Fibroblast of lung (primary cell): Measurements from ENCODE around the gene CNMD. TPM values are rescaled to one million over a fixed set of nuclear protein-coding genes. Genes with fewer than 3 reads are reported as not detected.
"Not testable (repeated sequence)": the region's sequence is repeated elsewhere in the genome, so short reads cannot be mapped to it uniquely, and the experiment has no call there.

Experiments used
- DNase-seq, 2 donors: peaks; one replicate each; pipeline versions ENCODE4 v3.0.0 to v3.0.0-alpha.2; 2010; ENCODE audit warnings: low read depth in 2 of 2
- H2AFZ ChIP-seq: 2 replicates; pipeline ENCODE4 v1.5.1; 2012; ENCODE audit warnings: low read length, control low read depth, inconsistent platforms
- H3K27ac ChIP-seq: 2 replicates; pipeline ENCODE4 v1.5.1; 2011; ENCODE audit warnings: low read length, control low read depth; ENCODE audit not compliant: insufficient read depth
- H3K27me3 ChIP-seq: 2 replicates; pipeline ENCODE4 v1.5.1; 2011; ENCODE audit warnings: mild to moderate bottlenecking, low read length; ENCODE audit not compliant: control insufficient read depth, insufficient read depth
- H3K36me3 ChIP-seq: 2 replicates; pipeline ENCODE4 v1.5.1; 2011; ENCODE audit warnings: low read length; ENCODE audit not compliant: control insufficient read depth, insufficient read depth
- H3K4me1 ChIP-seq: 2 replicates; pipeline ENCODE4 v1.5.1; 2011; ENCODE audit warnings: low read length; ENCODE audit not compliant: control insufficient read depth, insufficient read depth; ENCODE audit errors: extremely low read depth
- H3K4me2 ChIP-seq: 2 replicates; pipeline ENCODE4 v1.5.1; 2011; ENCODE audit warnings: low read length, control low read depth; ENCODE audit not compliant: insufficient read depth; ENCODE audit errors: extremely low read depth
- H3K4me3 ChIP-seq, 4 experiments: fragments of 200-600 bp in 1 of 4; sonication (generic) in 1 of 4; replicated peaks in 1 of 4; 2 replicates each; pipeline ENCODE4 v1.5.1; 2011 to 2016; ENCODE audit warnings: low read length in 4 of 4, low read depth in 3 of 4, mild to moderate bottlenecking in 3 of 4, control low read depth in 2 of 4, inconsistent platforms in 1 of 4, mixed read lengths in 1 of 4; ENCODE audit not compliant: insufficient read depth in 1 of 4; ENCODE audit errors: control extremely low read depth in 1 of 4
- H3K79me2 ChIP-seq: 2 replicates; pipeline ENCODE4 v1.5.1; 2012; ENCODE audit warnings: mild to moderate bottlenecking, low read length, inconsistent platforms; ENCODE audit not compliant: control insufficient read depth, insufficient read depth
- H3K9ac ChIP-seq: 2 replicates; pipeline ENCODE4 v1.5.1; 2011; ENCODE audit warnings: mild to moderate bottlenecking, low read length, control low read depth; ENCODE audit not compliant: insufficient read depth
- H3K9me3 ChIP-seq: 2 replicates; pipeline ENCODE4 v1.5.1; 2012; ENCODE audit warnings: low read depth, low read length; ENCODE audit not compliant: control insufficient read depth, insufficient read depth
- H4K20me1 ChIP-seq: 2 replicates; pipeline ENCODE4 v1.5.1; 2011; ENCODE audit warnings: low read length; ENCODE audit not compliant: control insufficient read depth, insufficient read depth; ENCODE audit errors: extremely low read depth
- CTCF ChIP-seq, 2 donors: IDR thresholded peaks in 1 of 2; conservative IDR thresholded peaks in 1 of 2; 1 replicate in 1 of 2; 2 replicates in 1 of 2; pipeline ENCODE4 v1.5.1; 2011 to 2012; ENCODE audit warnings: low read length in 2 of 2, control low read depth in 1 of 2, inconsistent platforms in 1 of 2, low read depth in 1 of 2, mild to moderate bottlenecking in 1 of 2
- EZH2 ChIP-seq: IDR thresholded peaks from 2 replicates; pipeline ENCODE4 v1.5.1; 2012; ENCODE audit warnings: low read length, control low read depth, mild to moderate bottlenecking; ENCODE audit errors: missing control alignments
- polyA plus RNA-seq, 2 donors: library from polyadenylated mRNA; depleted of rRNA in 1 of 2; stranded (reverse) in 1 of 2; unstranded in 1 of 2; fragments of >200 nt; gene quantifications; 2 replicates each; pipeline ENCODE4 v1.2.1, GENCODE V29; 2011 to 2012; ENCODE audit warnings: missing spikeins in 1 of 2
- total RNA-seq: library from RNA; depleted of rRNA; stranded (reverse); fragments of >200 nt; gene quantifications from 2 replicates; pipeline ENCODE4 v1.2.1, GENCODE V29; 2014

The CNMD gene
- total and polyA plus RNA-seq, 2 donors (not counting 1 experiment from before 2014, with no cell fraction given), result not detected

GRCh38 chr13:52686376-52686775, 53.2 kb downstream of the CNMD start:
- Histone ChIP-seq H3K36me3 (peaks cover 3% of the 10 kb centered on the region), H3K9ac (no peak overlapping the region), H3K79me2 (no peaks in the 10 kb centered on the region), H3K4me2 (no peak overlapping the region), H2AFZ (no peak overlapping the region), H3K27ac (no peak overlapping the region), H3K4me1 (no peaks in the 10 kb centered on the region), H3K27me3 (no peaks in the 10 kb centered on the region), H3K9me3 (no peaks in the 10 kb centered on the region), H4K20me1 (no peaks in the 10 kb centered on the region), H3K4me3 (no peak overlapping the region)
- DNase-seq, result peak in 1 of 2 donors; percentile 9
- no peak for TF ChIP-seq EZH2
- no peak for TF ChIP-seq CTCF (conservative IDR thresholded peaks at IDR 0.05 in 1 of 2, IDR thresholded peaks at IDR 0.05 in 1 of 2; ENCODE audit: low read depth in 1 of 2, low read length in 2 of 2)

GRCh38 chr13:52685806-52686205, 53.8 kb downstream of the CNMD start:
- H2AFZ ChIP-seq, H4K20me1 ChIP-seq, H3K9ac ChIP-seq, H3K4me1 ChIP-seq, H3K4me3 ChIP-seq, H3K79me2 ChIP-seq, H3K36me3 ChIP-seq, H3K4me2 ChIP-seq, DNase-seq, H3K9me3 ChIP-seq, H3K27me3 ChIP-seq, H3K27ac ChIP-seq: not testable (repeated sequence)

- Histone ChIP-seq H4K20me1 (no peaks in the 10 kb centered on the region), H2AFZ (no peak overlapping the region), H3K4me1 (no peaks in the 10 kb centered on the region), H3K79me2 (no peaks in the 10 kb centered on the region), H3K36me3 (peaks cover 5% of the 10 kb centered on the region), H3K27ac (no peak overlapping the region), H3K4me2 (no peak overlapping the region), H3K27me3 (no peaks in the 10 kb centered on the region), H3K9ac (no peak overlapping the region), H3K4me3 (no peak overlapping the region), H3K9me3 (no peaks in the 10 kb centered on the region)
- no peak for TF ChIP-seq EZH2
- no peak for TF ChIP-seq CTCF (conservative IDR thresholded peaks at IDR 0.05 in 1 of 2, IDR thresholded peaks at IDR 0.05 in 1 of 2; ENCODE audit: low read depth in 1 of 2, low read length in 2 of 2)
- no peak for DNase-seq
Observed at GRCh38 chr13:52677823-52678222, 61.8 kb downstream of the CNMD start.
